SK-N-MC (cell line): Measurements from ENCODE around the gene CLK1.

Source experiments
- EZH2 ChIP-seq: fragments of 200-600 bp; sonication (generic); IDR thresholded peaks from one replicate; pipeline ENCODE4 v1.6.1; 2017; ENCODE audit warnings: antibody characterized with exemption
- POLR2AphosphoS5 ChIP-seq: IDR thresholded peaks from 2 replicates; pipeline ENCODE4 v1.6.1; 2012; ENCODE audit warnings: mild to moderate bottlenecking, low read depth, low read length, borderline replicate concordance

DNA sequence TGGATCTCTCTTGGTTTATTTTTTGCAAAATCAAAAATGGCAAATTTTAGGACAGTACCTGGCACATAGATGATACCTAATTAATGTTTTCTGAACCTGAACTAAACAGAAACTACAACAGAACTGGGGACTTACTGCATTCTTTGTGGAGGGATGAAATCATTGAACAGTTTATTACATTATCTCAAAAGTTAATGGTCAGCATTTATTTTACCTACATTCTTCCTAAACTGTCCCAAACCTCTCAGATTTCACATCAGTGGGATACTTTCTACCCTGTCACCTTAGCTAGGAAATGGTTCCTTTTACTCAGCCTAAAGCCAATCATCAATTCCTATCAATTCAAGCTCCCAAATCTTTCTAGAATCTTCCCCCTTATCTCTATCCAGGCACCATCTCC lies 35.0 kb upstream of the CLK1 start:
- no peak for TF ChIP-seq POLR2AphosphoS5
- TF ChIP-seq EZH2 = no peak
